ENCODE data around the gene TLE3. TPM values are rescaled to one million over a fixed set of nuclear protein-coding genes. Genes with fewer than 3 reads are reported as not detected.

The TLE3 gene
- total RNA-seq, 4 donors from 2014 or later: 91.2 to 154 (median 137) TPM

GRCh38 chr15:70058642-70059360 is 38.9 kb downstream of the TLE3 start:
- H3K4me3 ChIP-seq: no peak overlapping the region
- no peaks in the 10 kb centered on the region for H3K9me3 ChIP-seq
- WGBS: 96% methylated on average over 11 of the region's 11 CpGs
- TF ChIP-seq EP300 (IDR thresholded peaks at IDR 0.05): no peak
- no peak for TF ChIP-seq POLR2A (IDR thresholded peaks at IDR 0.05)
- TF ChIP-seq POLR2AphosphoS5 (IDR thresholded peaks at IDR 0.05): no peak
- no peak for TF ChIP-seq CTCF (IDR thresholded peaks at IDR 0.05)
- no peaks in the 10 kb centered on the region for H3K27me3 ChIP-seq
- H3K36me3 ChIP-seq: peaks cover 99% of the 10 kb centered on the region
- no peak overlapping the region for H3K27ac ChIP-seq
- H3K4me1 ChIP-seq: peaks cover 6% of the 10 kb centered on the region
- peak; percentile 56 to 65 for DNase-seq (ENCODE audit: low spot score in 2 of 2)

GRCh38 chr15:70057931-70058641 is 39.6 kb downstream of the TLE3 start:
- no peaks in the 10 kb centered on the region for H3K9me3 ChIP-seq
- H3K4me1 ChIP-seq: peaks cover 5% of the 10 kb centered on the region
- TF ChIP-seq EP300 (IDR thresholded peaks at IDR 0.05) (no peak), POLR2AphosphoS5 (IDR thresholded peaks at IDR 0.05) (no peak), POLR2A (IDR thresholded peaks at IDR 0.05) (no peak), CTCF (IDR thresholded peaks at IDR 0.05) (no peak)
- H3K4me3 ChIP-seq: no peak overlapping the region
- WGBS: 93% methylated on average over 21 of the region's 21 CpGs
- no peak overlapping the region for H3K27ac ChIP-seq
- H3K36me3 ChIP-seq: peaks cover 99% of the 10 kb centered on the region
- H3K27me3 ChIP-seq: no peaks in the 10 kb centered on the region
- DNase-seq (ENCODE audit: low spot score in 2 of 2): peak; percentile 52 to 67

GRCh38 chr15:70056091-70056680 is 41.5 kb downstream of the TLE3 start:
- peak; percentile 52 to 57 for DNase-seq (ENCODE audit: low spot score in 2 of 2)
- TF ChIP-seq CTCF (IDR thresholded peaks at IDR 0.05) (no peak), POLR2AphosphoS5 (IDR thresholded peaks at IDR 0.05) (no peak), POLR2A (IDR thresholded peaks at IDR 0.05) (no peak), EP300 (IDR thresholded peaks at IDR 0.05) (no peak)
- WGBS: 92% methylated on average over 6 of the region's 9 CpGs
- H3K9me3 ChIP-seq: no peaks in the 10 kb centered on the region
- H3K4me1 ChIP-seq: no peaks in the 10 kb centered on the region
- H3K27me3 ChIP-seq: no peaks in the 10 kb centered on the region
- H3K27ac ChIP-seq: no peak overlapping the region
- no peak overlapping the region for H3K4me3 ChIP-seq
- H3K36me3 ChIP-seq: peaks cover 100% of the 10 kb centered on the region

- 72% methylated on average over 8 of the region's 9 CpGs for WGBS
- no peak overlapping the region for H3K4me3 ChIP-seq
- H3K27me3 ChIP-seq: no peaks in the 10 kb centered on the region
- H3K27ac ChIP-seq: no peak overlapping the region
- no peaks in the 10 kb centered on the region for H3K4me1 ChIP-seq
- H3K36me3 ChIP-seq: peaks cover 100% of the 10 kb centered on the region
- peak in 1 of 2 donors; percentile 57 for DNase-seq (ENCODE audit: low spot score in 2 of 2)
- no peaks in the 10 kb centered on the region for H3K9me3 ChIP-seq
- TF ChIP-seq CTCF (IDR thresholded peaks at IDR 0.05): no peak
- no peak for TF ChIP-seq POLR2A (IDR thresholded peaks at IDR 0.05)
- TF ChIP-seq EP300 (IDR thresholded peaks at IDR 0.05): no peak
- no peak for TF ChIP-seq POLR2AphosphoS5 (IDR thresholded peaks at IDR 0.05)
Observed at GRCh38 chr15:70055601-70056051, 42.1 kb downstream of the TLE3 start.

- H3K4me1 ChIP-seq: no peaks in the 10 kb centered on the region
- peak; percentile 51 to 53 for DNase-seq (ENCODE audit: low spot score in 2 of 2)
- WGBS: 90% methylated on average over 3 of the region's 18 CpGs
- peaks cover 100% of the 10 kb centered on the region for H3K36me3 ChIP-seq
- no peak overlapping the region for H3K4me3 ChIP-seq
- TF ChIP-seq EP300 (IDR thresholded peaks at IDR 0.05) (no peak), POLR2AphosphoS5 (IDR thresholded peaks at IDR 0.05) (no peak), POLR2A (IDR thresholded peaks at IDR 0.05) (no peak), CTCF (IDR thresholded peaks at IDR 0.05) (no peak)
- no peaks in the 10 kb centered on the region for H3K9me3 ChIP-seq
- no peaks in the 10 kb centered on the region for H3K27me3 ChIP-seq
- H3K27ac ChIP-seq: no peak overlapping the region
Observed at GRCh38 chr15:70054884-70055387, 42.8 kb downstream of the TLE3 start.
